HG03045 (cell line): ENCODE measurements around the gene SPTY2D1.
"Not testable (repeated sequence)": the region's sequence is repeated elsewhere in the genome, so short reads cannot be mapped to it uniquely, and the experiment has no call there.

ENCODE experiments used
- ATAC-seq: cut with Tn5 transposase; IDR thresholded peaks from one replicate; pipeline ENCODE4 v1.9.1; 2021; ENCODE audit warnings: mild to moderate bottlenecking, moderate library complexity; ENCODE audit not compliant: unreplicated experiment

Gene SPTY2D1, protein sequence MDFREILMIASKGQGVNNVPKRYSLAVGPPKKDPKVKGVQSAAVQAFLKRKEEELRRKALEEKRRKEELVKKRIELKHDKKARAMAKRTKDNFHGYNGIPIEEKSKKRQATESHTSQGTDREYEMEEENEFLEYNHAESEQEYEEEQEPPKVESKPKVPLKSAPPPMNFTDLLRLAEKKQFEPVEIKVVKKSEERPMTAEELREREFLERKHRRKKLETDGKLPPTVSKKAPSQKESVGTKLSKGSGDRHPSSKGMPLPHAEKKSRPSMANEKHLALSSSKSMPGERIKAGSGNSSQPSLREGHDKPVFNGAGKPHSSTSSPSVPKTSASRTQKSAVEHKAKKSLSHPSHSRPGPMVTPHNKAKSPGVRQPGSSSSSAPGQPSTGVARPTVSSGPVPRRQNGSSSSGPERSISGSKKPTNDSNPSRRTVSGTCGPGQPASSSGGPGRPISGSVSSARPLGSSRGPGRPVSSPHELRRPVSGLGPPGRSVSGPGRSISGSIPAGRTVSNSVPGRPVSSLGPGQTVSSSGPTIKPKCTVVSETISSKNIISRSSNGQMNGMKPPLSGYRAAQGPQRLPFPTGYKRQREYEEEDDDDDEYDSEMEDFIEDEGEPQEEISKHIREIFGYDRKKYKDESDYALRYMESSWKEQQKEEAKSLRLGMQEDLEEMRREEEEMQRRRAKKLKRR

DNA sequence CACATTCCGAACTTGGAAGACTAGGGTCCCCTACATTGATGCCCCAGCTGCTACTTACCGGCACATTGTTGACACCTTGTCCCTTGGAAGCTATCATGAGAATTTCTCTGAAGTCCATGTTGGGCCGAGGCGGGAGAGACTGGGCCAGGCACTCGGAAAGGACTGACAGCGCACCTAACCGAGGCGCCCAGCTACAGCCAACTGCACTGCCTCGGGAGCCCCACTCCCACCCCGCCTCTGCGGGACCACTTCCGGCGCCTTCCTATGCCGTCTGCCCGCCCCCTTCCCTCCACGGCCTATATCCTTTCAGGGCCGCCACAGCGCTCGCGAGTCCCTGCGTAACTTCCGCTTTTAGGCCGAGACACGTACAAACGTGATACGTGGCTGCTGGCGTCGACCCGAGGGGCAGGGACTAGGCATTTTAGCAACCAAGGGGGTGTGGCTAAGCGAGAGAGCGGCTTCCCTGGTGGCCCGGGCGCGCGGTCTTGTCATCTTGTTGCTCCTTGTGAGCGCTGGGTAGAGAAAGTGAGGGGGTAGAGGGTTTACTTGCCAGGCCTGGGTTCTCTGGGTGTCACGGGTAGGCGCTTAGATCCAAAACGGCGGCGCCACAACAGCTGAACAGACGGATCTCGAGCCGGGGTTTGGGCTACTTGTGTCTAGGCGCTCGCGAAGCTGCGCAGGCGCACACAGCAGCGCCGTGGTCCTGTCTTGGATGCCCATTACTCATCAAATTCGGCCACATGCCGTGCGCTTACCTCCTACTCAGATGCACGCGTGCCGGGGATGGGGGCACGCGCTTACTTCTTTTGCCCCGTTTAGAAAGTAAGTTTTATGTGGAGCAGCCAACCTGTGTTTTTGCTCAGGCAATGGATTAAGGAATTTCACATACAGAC, at the start of gene SPTY2D1:
SPTY2D1 (minus strand) TSS at position 203 of the 893 bp plus-strand sequence; CDS start at position 118, 85 bp downstream.
- ATAC-seq: peak; percentile 96

DNA sequence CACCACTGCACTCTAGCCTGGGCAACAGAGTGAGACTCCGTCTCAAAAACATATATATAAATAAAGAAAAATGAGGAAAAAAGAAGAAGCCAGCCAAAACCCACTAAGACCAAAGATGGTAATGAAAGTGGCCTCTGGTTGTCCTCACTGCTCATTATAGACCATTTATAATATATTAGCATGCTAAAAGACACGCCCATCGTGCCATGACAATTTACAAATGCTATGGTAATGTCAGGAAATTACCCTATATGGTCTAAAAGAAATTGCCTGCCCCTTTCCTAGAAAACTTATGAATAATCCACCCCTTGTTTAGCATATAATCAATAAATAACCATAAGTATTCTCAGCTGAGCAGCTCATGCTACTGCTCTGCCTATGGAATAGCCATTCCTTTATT, 48.3 kb upstream of the SPTY2D1 start:
- ATAC-seq: no peak

DNA sequence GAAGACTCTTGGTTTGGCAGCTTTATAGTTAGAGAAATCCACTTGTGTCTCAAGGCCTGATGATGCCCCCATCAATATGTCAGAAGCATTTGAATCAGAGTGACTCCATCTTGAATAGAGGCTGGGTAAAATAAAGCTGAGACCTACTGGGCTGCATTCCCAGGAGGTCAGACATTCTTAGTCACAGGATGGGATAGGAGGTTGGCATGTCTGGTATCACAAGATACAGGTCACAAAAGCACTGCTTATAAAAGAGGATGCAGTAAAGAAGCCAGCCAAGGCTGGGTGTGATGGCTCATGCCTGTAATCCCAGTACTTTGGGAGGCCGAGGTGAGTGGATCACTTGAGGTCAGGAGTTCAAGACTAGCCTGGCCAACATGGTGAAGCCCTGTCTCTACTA, 47.8 kb upstream of the SPTY2D1 start:
- not testable (repeated sequence) for ATAC-seq

DNA sequence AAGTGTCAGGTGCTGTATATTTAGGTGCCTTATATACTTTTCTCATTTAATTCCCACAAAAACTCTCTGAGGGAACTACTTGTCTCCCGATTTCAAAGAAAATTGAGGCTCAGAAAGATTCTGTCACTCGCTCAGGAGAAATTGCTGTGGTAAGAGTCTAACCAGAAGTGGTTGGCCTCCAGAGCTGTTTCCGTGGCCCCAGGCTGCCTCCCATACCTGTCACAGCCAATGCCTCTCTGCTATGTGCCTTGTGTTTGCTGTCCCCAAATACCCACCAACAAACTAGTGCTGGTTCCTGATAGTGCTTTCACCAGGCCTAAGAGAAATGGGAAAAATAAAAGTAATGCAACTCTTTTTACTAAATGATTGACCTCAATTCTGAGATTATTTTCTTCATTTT, 43.4 kb upstream of the SPTY2D1 start:
- ATAC-seq: no peak

DNA sequence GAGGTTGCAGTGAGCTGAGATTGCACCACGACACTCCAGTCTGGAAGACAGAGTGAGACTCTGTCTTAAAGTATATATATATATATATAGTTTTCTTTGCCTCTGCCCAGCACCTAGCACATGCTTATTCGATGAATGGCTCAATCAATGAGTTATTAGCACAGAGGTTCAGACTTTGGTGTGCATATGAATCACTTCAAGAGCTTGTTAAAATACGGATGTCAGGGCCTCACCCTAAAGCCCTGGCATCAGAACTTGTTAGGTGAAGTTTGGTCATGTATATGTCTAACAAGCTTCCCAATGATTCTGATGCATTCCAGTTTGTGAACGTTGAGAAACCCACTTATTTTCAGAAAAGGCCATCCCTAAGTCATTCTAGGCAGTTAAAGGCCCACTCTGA, 42.7 kb upstream of the SPTY2D1 start:
- no peak for ATAC-seq

DNA sequence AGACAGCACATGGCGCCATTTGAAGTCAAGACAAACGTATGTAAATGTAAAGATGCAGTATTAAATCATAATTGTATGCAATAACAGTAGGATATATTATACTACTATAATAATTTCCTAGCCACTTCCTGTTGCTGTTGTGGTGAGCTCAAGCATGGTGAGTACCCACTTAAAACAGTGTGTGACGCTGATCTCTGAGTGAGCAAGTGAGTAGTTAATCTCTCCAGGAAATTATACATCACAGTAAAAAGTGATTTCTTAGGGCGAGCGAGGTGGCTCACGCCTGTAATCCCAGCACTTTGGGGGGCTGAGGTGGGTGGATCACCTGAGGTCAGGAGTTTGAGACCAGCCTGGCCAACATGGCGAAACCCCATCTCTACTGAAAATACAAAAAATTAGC, 38.1 kb upstream of the SPTY2D1 start:
- ATAC-seq: not testable (repeated sequence)

DNA sequence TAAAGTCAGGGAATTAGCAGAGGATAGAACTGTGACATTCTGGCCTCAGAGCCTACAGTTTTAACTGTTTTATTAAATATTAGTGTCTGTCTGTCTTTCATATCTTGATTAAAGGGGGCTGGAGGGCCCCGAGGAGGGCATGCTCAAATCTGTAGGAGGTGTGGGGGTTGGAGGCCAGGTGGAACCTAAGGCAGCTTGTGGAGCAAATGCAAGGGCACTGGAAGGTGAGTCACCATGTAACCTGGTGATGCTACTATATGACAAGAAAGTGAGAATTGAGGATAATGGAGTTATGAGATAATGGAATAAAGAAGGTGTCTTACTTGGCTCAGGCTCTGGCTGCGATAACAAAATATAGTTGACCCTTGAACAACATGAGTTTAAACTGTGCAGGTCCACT, 37.1 kb upstream of the SPTY2D1 start:
- ATAC-seq: no peak

DNA sequence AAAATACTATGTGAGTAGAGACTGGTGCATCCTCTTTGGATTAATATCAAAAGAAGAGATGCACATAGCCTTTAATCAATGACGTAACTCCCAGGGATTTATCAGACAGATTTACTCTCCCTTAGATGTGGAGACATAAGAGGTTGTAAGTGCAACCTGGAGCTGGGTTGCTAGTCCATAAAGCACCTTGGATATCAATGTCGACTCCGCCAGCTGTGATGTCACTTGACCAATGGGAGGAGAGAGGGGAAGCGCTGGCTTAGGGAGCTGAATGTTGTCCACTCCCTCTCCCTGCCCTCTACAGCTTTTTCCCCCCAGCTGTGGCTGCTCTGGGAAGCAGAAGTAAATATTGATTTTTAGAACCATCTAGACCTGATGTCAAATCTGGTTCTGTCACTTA, 35.6 kb upstream of the SPTY2D1 start:
- ATAC-seq: no peak

DNA sequence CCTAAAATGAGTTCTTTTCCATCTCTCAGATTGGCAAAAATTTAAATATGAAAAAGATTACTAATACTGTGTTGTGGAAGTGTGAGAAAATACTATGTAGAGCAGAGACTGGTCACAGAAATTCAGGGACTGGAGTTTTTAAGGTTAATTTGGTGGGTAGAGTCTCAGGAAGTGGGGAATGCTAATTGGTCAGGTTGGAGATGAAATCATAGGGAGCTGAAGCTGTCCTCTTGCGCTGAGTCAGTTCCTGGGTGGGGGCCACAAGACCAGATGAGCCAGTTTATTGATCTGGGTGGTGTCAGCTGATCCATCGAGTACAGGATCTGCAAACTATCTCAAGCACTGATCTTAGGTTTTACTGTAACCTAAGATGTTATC, 35.1 kb upstream of the SPTY2D1 start:
- ATAC-seq: no peak

DNA sequence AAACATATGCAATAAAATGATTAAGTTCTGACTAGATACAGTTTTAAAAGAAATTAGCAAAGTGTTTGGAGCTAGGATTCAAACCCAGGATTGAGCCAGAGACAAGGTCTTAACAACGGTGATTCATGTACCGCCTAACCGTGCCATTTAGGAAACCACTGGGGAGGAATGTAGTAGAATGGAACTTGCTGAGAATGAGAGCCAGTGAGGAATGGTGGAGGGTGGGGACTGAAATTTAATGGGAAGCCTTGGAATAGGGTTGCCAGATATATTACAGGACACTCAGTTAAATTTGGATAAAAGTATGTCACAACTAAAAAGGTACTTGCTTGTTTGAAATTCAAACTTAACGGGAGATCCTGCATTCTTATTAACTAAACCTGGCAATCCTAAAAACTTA, 34.0 kb upstream of the SPTY2D1 start:
- ATAC-seq: no peak

DNA sequence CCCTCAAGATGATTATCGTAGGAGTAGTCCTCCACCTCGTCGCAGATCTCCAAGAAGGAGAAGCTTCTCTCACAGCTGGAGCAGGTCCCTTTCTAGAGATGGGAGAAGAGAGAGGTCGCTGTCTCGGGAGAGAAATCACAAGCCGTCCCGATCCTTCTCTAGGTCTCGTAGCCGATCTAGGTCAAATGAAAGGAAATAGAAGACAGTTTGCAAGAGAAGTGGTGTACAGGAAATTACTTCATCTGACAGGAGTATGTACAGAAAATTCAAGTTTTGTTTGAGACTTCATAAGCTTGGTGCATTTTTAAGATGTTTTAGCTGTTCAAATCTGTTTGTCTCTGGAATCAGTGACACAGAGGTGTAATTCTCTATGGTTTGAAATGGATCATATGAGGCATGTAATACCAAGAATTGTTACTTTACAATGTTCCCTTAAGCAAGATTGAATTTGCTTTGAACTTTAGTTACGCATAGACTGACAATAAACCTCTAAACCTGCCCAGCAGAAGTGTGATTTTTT, 31.3 kb upstream of the SPTY2D1 start:
- not testable (repeated sequence) for ATAC-seq

DNA sequence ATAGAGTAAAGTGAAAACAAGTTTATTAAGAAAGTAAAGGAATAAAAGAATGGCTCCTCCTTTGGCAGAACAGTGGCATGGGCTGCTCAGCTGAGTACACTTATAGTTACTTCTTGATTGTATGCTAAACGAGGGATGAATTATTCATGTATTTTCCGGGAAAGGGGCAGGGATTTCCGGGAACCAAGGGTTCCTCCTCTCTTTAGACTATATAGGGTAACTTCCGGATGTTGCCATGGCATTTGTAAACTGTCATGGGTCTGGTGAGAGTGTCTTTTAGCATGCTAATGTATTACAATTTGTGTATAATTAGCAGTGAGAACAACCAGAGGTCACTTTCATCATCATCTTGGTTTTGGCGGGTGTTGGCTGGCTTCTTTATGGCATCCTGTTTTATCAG, 23.5 kb upstream of the SPTY2D1 start:
- no peak for ATAC-seq

DNA sequence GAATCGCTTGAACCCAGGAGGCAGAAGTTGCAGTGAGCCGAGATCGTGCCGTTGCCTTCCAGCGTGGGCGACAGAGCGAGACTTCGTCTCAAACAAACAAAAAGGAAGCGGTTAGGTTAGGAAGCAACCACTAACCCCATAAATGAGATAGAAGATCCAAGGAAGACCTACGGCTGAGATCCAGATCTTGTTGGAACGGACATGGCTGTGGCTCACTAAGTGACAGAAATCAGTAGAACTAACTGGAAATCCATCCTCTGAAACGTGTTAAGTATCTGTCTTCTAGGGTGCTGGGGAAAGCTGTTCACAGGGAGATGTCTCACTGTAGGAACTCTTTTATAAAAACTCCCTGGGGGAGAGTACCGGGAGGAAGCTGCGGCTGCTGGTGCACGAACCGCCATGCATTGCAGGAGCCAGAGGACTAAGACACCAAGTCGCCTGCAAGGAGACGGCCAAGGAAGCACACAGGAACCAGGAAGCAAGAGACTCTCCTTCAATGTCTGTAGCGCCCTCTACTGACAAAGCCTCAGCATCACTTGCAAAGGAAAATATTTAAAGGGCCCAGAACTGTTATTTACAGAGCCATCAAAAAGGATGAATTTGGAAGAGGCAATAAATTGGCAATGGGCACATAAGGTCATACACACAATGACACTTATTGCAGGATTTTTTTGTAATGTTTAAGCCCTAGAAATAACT, 16.9 kb upstream of the SPTY2D1 start:
- ATAC-seq: no peak

DNA sequence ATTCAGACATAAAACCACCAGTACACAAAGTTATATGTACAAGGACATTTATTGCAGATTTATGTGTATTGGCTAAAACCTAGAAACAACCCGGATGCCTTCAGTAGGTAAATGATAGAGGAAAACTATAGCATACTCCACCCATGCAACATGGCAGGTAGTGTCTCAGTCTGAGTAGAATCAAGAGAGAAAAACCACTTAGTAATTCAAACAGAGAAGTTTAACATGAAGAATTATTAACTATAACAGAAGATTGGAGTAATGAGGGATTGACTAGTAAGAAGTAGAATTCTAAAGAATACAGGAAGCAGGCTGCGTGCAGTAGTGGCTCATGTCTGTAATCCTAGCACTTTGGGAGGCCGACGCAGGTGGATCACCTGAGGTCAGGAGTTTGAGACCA, 16.2 kb upstream of the SPTY2D1 start:
- no peak for ATAC-seq

DNA sequence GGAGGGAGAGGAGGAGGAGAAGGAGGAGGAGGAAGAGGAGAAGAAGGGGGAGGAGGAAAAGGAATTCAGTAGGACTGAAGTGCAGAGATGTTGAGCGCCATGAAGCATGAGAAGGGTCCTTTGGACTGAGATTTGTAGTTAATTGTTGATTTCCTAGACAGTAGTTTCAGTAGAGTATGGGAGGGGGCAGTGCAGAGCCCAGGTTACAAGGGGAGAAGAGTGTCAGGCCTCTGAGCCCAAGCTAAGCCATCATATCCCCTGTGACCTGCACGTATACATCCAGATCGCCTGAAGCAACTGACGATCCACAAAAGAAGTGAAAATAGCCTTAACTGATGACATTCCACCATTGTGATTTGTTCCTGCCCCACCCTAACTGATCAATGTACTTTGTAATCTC, 8.9 kb upstream of the SPTY2D1 start:
- not testable (repeated sequence) for ATAC-seq

DNA sequence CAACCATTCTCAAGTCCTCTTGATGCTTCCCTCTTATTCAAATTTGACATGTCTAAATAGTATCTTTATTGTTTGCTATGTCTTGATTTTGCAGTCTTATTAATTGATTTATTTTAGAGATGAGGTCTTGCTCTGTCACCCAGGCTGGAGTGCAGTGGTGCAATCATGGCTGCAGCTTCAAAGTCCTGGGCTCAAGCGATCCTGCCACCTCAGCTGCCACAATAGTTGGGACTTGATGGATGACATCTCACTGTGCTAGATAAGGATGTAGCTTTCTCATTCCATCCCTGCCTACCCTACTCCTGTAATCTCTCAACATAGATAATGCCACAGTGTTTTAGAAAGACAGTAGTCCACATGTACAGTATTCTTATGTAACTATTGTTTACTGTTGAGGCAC, 7.5 kb upstream of the SPTY2D1 start:
- ATAC-seq: no peak

DNA sequence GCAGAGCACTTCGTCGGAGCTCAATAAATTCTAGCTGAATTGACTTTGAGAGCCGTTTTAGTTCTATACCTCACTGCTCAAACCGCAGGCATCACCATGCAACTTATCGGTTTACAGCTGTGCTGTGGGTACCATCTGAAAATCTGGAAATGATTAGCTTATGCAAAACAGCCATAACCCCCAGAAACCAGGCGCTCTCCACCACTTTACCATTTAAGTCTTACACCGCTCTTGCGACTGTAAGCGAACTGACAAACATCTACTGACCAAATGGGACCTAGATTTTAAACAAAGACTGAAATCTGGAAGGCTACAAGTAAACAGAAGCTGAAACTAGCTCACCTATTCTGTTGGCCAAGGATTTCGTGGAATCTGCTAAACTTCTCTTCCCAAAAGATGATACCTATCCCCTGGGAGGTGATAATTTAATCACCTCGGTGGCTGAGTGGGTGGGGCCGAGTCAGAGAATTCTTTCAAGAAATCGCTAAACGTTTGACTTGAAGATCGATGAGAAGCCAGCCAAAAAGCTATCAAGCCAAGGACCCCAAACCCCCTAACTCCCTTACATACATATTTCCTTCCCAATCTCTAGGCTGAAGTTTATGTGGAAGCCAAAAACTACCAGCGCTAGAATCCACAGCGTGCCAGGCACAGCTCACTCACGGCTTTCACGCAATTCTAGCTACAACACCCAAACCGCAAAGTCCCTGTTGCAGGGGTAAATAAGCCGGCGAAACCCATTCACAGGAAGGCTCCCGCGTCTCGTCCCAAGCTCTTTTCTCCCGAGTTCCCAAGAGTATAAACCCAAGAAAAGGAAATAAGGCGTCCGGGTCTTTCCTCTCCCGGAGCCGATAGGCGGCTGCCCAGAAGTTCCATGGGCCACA, 644 bp downstream of the SPTY2D1 start:
- peak; percentile 47 for ATAC-seq

DNA sequence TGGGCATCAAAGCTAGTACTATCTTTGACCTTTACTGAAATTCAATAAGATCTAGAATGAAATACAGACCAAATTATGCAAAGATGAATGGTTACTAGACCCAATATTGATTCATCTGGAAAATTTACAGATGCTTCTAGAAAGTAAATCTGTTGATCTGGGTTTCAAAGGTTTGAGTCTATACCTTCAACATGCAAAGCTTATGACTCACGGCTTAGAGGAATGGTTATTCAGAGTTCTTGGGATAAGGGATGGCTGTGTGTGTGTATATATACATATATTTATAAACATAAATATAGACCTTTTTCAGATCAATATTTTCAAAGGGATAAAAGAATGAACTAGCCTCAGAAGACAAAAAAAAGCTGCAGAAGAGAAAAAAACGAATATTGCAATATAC, 1.3 kb downstream of the SPTY2D1 start:
- ATAC-seq: no peak

DNA sequence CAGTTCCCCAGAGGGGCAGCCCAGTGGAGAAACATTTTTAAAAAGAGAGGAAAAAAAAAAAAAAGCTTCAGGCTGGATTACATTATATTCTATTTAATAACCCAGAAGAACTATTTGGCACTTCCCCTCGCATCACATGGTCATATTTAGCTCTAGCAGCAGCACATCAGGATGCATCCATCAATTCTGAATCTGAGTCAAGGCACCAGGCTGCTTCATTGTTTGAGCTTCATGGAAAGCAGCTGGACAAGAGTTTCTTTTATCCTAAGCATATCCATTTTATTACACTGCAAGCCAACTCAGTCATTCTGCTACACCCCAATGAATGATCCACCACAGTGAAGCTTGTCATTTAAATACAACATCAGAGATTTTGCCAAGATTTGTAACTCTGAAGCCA, 10.0 kb downstream of the SPTY2D1 start:
- no peak for ATAC-seq

DNA sequence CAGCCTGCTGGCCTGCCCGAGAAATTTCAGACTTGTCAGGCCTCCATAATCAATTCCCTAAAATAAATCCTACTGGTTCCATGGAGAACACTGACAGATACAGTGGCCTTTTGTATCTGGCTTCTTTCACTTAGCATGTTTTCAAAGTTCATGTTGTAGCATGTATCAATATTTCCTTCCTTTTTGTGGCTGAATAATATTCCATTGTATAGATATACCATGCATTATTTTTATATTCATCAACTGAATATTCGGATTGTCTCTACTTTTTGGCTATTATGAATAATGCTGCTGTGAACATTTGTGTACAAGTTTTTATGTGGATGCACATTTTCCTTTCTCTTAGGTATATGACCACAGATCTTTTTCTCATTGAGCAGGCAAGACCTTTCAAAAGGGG, 10.4 kb downstream of the SPTY2D1 start:
- no peak for ATAC-seq
